DOHH2 (cell line): ENCODE data around the gene TANC1.

ENCODE experiments used
- H3F3A ChIP-seq: fragments of 200-600 bp; sonication (generic), shearing (Covaris generic); 2 replicates; pipeline ENCODE4 v1.6.0; 2016; ENCODE audit warnings: antibody characterized with exemption, mild to moderate bottlenecking; ENCODE audit not compliant: control insufficient read depth, insufficient read depth
- H3K27ac ChIP-seq: fragments of 200-600 bp; sonication (generic); 2 replicates; pipeline ENCODE4 v1.5.1; 2014; ENCODE audit warnings: low read depth, mild to moderate bottlenecking, low read length, moderate library complexity
- H3K27me3 ChIP-seq: fragments of 200-600 bp; sonication (generic); 2 replicates; pipeline ENCODE4 v1.6.1; 2014; ENCODE audit warnings: mild to moderate bottlenecking, low read length, mixed read lengths; ENCODE audit not compliant: control insufficient read depth
- H3K36me3 ChIP-seq: fragments of 200-600 bp; sonication (generic); 2 replicates; pipeline ENCODE4 v1.6.1; 2014; ENCODE audit warnings: mild to moderate bottlenecking, low read length, moderate library complexity, mixed read lengths; ENCODE audit not compliant: control insufficient read depth
- H3K4me1 ChIP-seq: fragments of 200-600 bp; sonication (generic); 2 replicates; pipeline ENCODE4 v1.6.1; 2014; ENCODE audit warnings: mild to moderate bottlenecking, low read length, mixed read lengths; ENCODE audit not compliant: control insufficient read depth
- H3K4me2 ChIP-seq: fragments of 200-600 bp; sonication (generic); 2 replicates; pipeline ENCODE4 v1.6.0; 2014; ENCODE audit warnings: mild to moderate bottlenecking, low read length, moderate library complexity
- H3K4me3 ChIP-seq: fragments of 200-600 bp; sonication (generic); 2 replicates; pipeline ENCODE4 v1.5.1; 2014; ENCODE audit warnings: mild to moderate bottlenecking, low read length, mixed read lengths
- H3K79me2 ChIP-seq: fragments of 200-600 bp; sonication (generic); 2 replicates; pipeline ENCODE4 v1.6.1; 2014; ENCODE audit warnings: mild to moderate bottlenecking, low read length, mixed read lengths; ENCODE audit not compliant: control insufficient read depth
- H3K9me2 ChIP-seq: fragments of 200-600 bp; sonication (generic); replicated peaks from 2 replicates; pipeline ENCODE4 v1.6.1; 2014; ENCODE audit warnings: mild to moderate bottlenecking, low read length, mixed read lengths; ENCODE audit not compliant: control insufficient read depth
- H3K9me3 ChIP-seq: fragments of 200-600 bp; sonication (generic); 2 replicates; pipeline ENCODE4 v1.6.1; 2014; ENCODE audit warnings: antibody characterized with exemption, low read length, mixed read lengths; ENCODE audit not compliant: control insufficient read depth, insufficient read depth
- H4K20me1 ChIP-seq: fragments of 200-600 bp; sonication (generic); 2 replicates; pipeline ENCODE4 v1.6.0; 2014; ENCODE audit warnings: low read depth, mild to moderate bottlenecking, antibody characterized with exemption, low read length, moderate library complexity; ENCODE audit not compliant: control insufficient read depth, insufficient read depth
- EZH2phosphoT487 ChIP-seq: fragments of 200-600 bp; sonication (generic); IDR thresholded peaks from 2 replicates; pipeline ENCODE4 v1.6.1; 2017; ENCODE audit warnings: borderline replicate concordance, mild to moderate bottlenecking, antibody characterized with exemption, low read length, moderate library complexity, mixed read lengths
- TF ChIP-seq, protein P1 (sequence below): fragments of 200-600 bp; sonication (generic); IDR thresholded peaks from one replicate; pipeline ENCODE4 v1.5.1; 2014; ENCODE audit warnings: antibody characterized with exemption, mild to moderate bottlenecking, low read depth, low read length; ENCODE audit not compliant: poor library complexity, severe bottlenecking

TANC1 gene

DNA sequence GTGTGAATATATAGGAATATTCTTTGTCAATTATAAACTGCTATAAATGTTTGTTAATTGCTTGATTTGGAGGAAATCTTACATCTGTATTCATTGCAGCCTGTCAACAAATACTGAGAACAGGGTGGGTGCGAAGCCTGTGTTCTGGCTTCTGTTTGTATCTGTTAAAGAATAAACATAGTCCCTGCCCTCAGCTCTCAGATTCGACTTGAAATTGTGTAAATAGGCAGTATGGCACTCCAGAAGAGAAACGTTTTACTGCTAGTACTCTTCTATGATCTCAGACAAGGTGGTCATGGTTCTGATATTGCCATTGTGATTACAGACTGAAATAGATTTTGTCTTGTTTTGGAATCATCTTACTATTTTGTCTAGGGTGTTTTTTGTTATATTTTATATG lies 92.1 kb downstream of the TANC1 start:
- peaks cover 3% of the 10 kb centered on the region; the same call in 1 of the 2 replicates for H3K27me3 ChIP-seq
- no peaks in the 10 kb centered on the region for H3K9me3 ChIP-seq
- no peaks in the 10 kb centered on the region for H3K4me1 ChIP-seq
- no peaks in the 10 kb centered on the region for H3K9me2 ChIP-seq
- no peaks in the 10 kb centered on the region for H3K36me3 ChIP-seq
- no peak overlapping the region for H3K4me2 ChIP-seq
- no peaks in the 10 kb centered on the region for H3K79me2 ChIP-seq
- no peaks in the 10 kb centered on the region for H4K20me1 ChIP-seq
- H3K27ac ChIP-seq: no peak overlapping the region
- no peak overlapping the region for H3K4me3 ChIP-seq
- TF ChIP-seq, protein P1, sequence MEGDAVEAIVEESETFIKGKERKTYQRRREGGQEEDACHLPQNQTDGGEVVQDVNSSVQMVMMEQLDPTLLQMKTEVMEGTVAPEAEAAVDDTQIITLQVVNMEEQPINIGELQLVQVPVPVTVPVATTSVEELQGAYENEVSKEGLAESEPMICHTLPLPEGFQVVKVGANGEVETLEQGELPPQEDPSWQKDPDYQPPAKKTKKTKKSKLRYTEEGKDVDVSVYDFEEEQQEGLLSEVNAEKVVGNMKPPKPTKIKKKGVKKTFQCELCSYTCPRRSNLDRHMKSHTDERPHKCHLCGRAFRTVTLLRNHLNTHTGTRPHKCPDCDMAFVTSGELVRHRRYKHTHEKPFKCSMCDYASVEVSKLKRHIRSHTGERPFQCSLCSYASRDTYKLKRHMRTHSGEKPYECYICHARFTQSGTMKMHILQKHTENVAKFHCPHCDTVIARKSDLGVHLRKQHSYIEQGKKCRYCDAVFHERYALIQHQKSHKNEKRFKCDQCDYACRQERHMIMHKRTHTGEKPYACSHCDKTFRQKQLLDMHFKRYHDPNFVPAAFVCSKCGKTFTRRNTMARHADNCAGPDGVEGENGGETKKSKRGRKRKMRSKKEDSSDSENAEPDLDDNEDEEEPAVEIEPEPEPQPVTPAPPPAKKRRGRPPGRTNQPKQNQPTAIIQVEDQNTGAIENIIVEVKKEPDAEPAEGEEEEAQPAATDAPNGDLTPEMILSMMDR: no peak
- no peak for TF ChIP-seq EZH2phosphoT487
- H3F3A ChIP-seq: no peaks in the 10 kb centered on the region

DNA sequence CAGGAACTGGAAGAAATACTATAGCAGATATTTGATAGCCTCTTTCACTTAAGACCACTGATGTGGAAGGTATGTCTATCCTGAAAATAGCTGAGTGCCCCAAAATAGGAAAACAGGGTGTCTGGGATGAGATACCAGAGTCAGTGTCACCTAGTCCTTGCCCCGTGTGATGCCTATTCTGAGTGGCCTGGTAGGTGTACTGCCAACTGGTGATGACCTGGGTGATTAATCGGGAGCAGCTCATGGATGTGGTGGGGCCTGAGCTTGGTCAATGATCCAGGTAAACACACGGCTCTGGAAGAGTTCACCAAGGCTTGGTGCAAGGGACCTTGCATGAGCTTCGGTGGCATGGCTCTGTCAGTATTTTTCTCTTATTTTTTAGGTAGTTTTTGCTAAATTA lies 95.2 kb downstream of the TANC1 start:
- H3K36me3 ChIP-seq: no peaks in the 10 kb centered on the region
- no peak overlapping the region for H3K4me3 ChIP-seq
- no peak overlapping the region for H3K4me2 ChIP-seq
- H3K9me3 ChIP-seq: no peaks in the 10 kb centered on the region
- no peaks in the 10 kb centered on the region for H3K4me1 ChIP-seq
- H3K27me3 ChIP-seq: peaks cover 3% of the 10 kb centered on the region; the same call in 1 of the 2 replicates
- no peak overlapping the region for H3K27ac ChIP-seq
- no peaks in the 10 kb centered on the region for H3K9me2 ChIP-seq
- H3K79me2 ChIP-seq: no peaks in the 10 kb centered on the region
- H3F3A ChIP-seq: no peaks in the 10 kb centered on the region
- TF ChIP-seq EZH2phosphoT487: no peak
- H4K20me1 ChIP-seq: no peaks in the 10 kb centered on the region

DNA sequence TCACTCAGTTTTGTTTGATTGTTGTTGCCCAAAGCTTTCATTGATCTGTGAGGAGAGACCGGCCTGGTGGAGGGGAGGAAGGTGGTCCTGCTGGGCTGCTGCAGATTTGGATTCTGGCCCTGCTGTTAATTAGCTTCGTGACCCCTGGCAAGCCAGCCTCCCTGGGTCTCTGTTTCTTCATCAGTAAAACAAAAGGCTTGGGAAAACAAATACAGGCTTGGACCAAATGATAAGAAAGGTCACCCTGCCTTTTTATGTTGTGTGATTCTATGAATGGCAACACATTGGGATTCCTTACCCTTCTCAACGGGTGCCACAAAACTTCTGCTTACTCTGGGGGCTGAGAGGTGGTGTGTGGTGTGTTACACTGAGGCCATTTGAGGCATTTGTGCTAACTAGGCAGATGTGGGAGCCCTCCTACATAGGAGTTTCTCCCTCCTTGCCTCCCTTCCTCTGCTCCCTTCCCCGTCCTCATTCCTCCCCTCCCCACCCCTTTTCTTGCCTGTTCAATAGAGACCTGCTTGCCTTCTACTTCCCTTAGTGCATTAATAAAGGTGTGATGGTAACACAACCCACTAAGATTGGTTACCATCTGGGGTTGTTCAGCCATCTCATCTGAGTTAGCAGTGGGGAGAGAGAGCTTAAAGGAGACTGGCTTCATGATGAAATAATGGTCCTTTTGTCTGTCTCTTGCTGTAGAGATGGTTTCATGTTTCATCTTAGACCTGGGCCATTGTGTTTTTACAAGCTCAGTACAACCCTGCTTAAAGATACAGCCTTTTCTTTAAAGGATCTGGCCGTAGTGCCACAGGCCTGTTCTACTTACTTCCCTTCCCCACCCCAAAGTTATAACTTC lies 96.2 kb downstream of the TANC1 start:
- no peak overlapping the region for H3K4me2 ChIP-seq
- H3K4me1 ChIP-seq: no peaks in the 10 kb centered on the region
- no peaks in the 10 kb centered on the region for H3K9me3 ChIP-seq
- no peaks in the 10 kb centered on the region for H3K36me3 ChIP-seq
- H3K27ac ChIP-seq: no peak overlapping the region
- H3K79me2 ChIP-seq: no peaks in the 10 kb centered on the region
- peaks cover 3% of the 10 kb centered on the region; the same call in 1 of the 2 replicates for H3K27me3 ChIP-seq
- H3F3A ChIP-seq: no peaks in the 10 kb centered on the region
- no peaks in the 10 kb centered on the region for H4K20me1 ChIP-seq
- no peak overlapping the region for H3K4me3 ChIP-seq
- TF ChIP-seq, protein P1: no peak
- no peak for TF ChIP-seq EZH2phosphoT487
- H3K9me2 ChIP-seq: no peaks in the 10 kb centered on the region

DNA sequence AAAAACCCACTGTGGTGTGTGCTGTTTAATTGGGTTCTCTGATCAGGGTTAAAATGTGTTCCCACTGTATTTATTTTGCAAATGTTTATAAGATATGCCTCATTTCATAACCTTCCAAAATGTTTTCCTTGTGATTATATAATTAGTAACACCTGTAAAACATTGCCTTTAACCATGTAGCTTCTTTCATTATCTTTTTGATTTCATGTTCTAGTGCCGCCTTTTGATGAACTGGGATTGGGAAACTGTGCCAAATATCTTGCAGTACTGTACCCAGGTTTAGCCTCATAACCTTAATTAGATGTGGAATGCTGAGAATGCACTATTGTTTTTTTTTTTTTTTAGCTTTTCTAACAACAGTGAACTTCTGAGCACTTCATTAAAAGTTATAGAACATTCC lies 96.9 kb downstream of the TANC1 start:
- H3K27ac ChIP-seq: no peak overlapping the region
- H3K27me3 ChIP-seq: peaks cover under 1% of the 10 kb centered on the region; the same call in 1 of the 2 replicates
- TF ChIP-seq EZH2phosphoT487: no peak
- TF ChIP-seq, protein P1: no peak
- H3F3A ChIP-seq: no peaks in the 10 kb centered on the region
- H4K20me1 ChIP-seq: no peaks in the 10 kb centered on the region
- no peak overlapping the region for H3K4me3 ChIP-seq
- H3K79me2 ChIP-seq: no peaks in the 10 kb centered on the region
- H3K36me3 ChIP-seq: no peaks in the 10 kb centered on the region
- H3K4me1 ChIP-seq: no peaks in the 10 kb centered on the region
- H3K4me2 ChIP-seq: no peak overlapping the region
- H3K9me2 ChIP-seq: no peaks in the 10 kb centered on the region
- no peaks in the 10 kb centered on the region for H3K9me3 ChIP-seq
